Posterior vena cava (tissue), 2 donors: ENCODE data around the gene PANX3. TPM values are rescaled to one million over a fixed set of nuclear protein-coding genes. Genes with fewer than 3 reads are reported as not detected.

Experiments
- DNase-seq: peaks from one replicate; pipeline ENCODE4 v3.0.0-alpha.2; 2020; ENCODE audit warnings: low spot score
- intact Hi-C, 2 donors: fragments of 100-400 bp; cut with DNase I; formaldehyde crosslinking; loops; one replicate each; pipeline versions ENCODE4 v1.14.1 to v1.14.2; 2022 to 2023
- total RNA-seq, 2 donors: library from RNA; stranded (reverse); fragmentation: NEBNext Ultra II Directional; extraction: Animal tissue kit (Norgen Biotek cat#: 25700); gene quantifications; one replicate each; pipeline ENCODE4 v1.2.1, GENCODE V29; 2021
- donor health status: DM: yes; HTN: yes; CAD: no.
- donor health status: DM: yes; HTN: yes; CAD: no.

The PANX3 gene
- total RNA-seq, 2 donors from 2014 or later = not detected

DNA sequence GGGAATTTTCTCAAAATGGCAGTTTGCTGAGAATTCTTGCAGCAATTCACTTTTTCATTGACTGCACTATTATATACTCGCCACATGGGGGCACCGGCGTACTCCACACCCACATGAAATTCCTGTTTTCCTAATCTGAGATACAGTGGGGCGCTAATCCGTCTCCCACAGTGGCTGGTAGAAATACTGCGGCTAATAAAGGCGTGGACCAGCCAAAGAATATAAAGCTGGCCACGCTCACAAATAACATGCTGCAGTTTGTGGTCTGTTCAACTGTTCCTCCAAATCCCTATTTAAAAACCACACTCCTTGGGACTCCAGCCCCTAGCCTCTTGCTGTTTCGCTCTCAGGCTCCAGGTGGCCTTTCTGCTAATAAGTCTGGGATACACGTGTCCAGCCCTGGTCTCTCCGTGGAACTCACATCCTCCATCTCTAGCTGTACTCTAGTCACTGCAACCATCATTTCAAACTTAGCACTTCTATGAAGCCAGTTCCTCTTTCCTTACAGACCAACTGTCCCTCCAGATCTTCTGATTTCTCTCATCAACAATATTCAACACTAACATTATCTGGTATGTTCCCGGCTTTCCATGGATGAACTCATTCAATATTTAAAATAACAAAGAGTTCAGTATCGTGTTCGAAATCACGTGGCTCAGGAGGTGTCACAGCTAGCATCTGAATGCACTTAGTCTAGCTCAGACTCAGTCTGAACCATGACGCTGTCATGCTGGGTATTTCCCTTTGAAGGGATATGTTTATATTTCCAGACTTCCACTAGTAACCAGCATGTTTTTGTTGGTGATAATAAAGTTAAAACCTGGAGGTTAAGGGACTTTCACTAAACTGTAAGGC, 33.4 kb downstream of the PANX3 start:
- intact Hi-C loops = loop anchor here in 1 of 2 donors (2.0 kb wide), 2 partner anchors 22 to 194 kb away; no protein-coding TSS in a partner anchor
- peak; percentile 83 for DNase-seq

DNA sequence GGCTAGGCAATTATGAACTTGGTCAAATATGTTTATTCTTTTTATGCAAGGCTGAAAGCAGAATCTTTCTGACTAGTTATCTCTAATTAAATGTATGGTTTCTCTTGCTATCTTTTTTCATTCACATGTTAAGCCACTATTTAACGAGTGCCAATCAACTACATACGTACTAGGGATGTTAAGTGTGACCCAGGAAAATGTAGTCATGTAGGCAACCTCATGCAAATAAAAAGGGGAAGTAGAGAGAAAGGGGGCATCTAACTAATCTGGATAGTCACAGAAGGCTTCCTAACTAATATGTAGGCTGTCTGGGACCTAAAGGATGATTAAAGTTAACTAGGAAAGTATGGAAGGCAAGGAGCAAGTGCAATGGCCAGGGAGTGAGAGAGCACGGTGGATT, 34.9 kb downstream of the PANX3 start:
- intact Hi-C loops = no loop called here
- DNase-seq = no peak

DNA sequence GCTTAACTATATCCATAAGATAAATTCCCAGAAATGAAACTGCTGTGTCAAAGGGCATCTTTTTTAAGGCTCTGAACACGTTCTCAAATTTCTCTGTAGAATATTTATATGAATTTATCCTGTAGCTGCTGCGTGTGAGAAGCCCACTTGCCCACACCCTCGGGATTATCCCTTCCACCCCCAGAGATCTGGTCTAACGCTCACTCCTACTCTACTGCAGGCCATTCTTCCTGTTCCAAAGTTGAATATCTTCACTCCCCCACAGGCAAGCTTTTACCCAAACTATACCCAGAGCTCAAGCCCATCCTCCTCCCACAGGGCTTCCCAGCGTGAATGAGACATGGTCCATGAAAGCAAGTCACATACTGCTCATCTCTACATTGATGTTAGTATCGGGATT, 37.4 kb downstream of the PANX3 start:
- intact Hi-C loops = loop anchor here in 1 of 2 donors (2.0 kb wide), 1 partner anchor 188 kb away; no protein-coding TSS in a partner anchor
- no peak for DNase-seq

DNA sequence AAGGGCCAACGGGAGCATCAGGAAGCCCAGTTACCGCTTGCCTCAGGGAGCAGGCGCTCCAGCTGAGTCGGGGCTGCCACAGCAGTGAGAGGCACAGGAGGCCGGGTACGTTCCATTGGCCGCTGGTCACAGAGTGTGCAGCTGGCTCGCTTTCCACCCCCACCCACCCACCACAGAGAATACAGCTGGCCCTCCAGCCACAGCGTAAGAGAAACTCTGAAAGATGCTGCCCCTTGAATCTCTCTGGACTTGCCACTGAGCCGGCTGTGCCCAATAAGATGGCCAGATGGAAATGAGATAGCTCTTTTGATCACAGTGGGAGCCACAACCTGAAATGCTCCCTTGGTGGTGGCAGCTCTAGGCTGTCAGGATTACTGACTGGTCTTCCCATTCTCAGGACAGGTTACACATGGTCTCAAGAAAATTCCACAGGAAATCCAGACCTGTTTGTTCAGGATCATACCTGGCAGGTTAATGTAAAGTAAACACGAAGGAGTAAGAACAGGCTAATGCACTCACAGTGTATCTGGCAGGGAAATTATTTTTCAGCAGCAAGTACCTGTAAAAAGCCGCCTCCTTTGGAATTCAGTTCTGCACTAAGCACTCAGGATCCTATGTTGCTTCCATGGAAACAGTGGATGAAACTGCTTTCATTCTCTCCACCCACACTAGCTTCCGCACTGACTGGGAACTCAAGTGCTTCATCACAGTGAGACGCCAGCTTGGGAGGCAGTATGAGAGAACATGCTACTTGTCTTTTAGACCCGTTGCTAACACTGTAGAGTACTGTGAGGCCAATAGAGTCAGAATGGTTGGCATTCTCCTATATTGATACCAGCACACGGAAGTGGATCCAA, 45.8 kb downstream of the PANX3 start:
- no peak for DNase-seq
- intact Hi-C loops = no loop called here

DNA sequence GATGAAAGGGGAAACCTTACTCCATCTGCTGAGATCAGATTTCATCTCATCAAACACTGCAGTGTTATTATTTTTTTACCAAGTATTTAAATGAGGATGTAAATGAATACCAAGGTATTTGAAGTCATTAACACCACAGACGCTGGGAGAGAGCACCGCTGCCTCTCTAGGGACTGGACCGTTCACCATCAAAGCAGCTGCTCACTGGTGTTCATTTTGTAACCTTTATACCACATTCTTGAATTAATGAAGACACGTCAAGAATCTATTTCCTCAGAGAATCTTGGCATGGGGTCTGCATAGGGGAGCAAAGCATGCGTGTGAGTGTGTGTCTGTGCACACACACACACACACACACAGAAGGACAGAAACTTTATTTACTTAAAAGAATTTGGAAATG, 46.7 kb downstream of the PANX3 start:
- no peak for DNase-seq
- intact Hi-C loops = no loop called here

DNA sequence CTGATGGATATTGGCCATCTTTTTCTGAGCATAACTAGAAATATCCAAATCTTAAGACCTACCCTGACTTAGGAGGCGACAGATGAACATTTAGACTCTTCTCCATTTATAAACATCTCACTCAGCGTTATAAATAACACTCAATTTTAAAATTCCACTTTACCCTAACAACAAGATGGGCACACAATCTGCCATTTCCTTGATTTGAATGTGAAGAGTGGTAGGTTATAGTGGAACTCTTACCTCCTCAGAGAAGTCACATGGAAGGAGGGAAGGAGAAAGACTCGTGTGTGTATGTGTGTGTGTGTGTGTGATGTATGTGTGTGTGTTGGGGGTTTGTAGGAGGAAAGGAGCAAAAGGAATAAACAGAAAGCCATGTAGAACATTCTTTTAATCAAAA, 47.3 kb downstream of the PANX3 start:
- no peak for DNase-seq
- intact Hi-C loops = no loop called here

DNA sequence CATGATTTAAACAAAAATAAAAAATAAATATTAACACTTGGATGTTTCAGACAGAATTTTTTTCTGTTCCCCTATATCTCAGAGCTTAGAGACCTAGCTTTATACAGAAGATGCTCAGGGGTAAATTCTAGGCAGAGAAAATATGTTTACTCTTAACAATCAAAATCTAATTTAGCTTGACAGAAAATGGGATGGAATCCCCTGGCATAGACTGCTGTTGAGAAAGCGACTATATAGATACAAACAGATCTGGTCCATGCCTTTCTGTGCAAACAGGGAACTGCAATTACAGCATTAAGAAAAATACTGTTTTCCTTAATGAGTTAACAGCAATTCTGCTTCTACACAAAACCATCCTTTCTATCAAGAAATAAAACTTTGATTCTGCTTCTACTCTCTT, 47.8 kb downstream of the PANX3 start:
- no peak for DNase-seq
- intact Hi-C loops = no loop called here

DNA sequence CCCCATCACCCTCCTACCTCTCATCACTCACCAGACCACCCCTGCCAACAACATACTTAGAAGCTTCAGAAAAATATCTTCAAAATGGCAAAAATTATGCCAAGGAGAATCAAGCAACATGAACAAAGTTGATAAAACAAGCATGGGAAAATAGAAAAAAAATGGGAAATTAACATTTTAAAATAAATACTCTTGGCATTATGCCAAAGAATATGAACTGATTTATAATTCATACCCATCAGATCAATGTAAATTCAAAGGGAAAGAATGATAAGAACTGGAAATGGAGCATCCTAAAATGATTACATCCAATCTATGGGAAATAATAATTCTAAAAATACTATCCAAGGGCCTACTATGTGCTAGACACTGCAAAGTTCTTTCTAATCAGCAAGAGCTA, 50.3 kb downstream of the PANX3 start:
- intact Hi-C loops = loop anchor here in 1 of 2 donors (10.0 kb wide), 2 partner anchors 103 to 203 kb away; partner anchors contain the start of genes ESAM and ROBO3
- DNase-seq = no peak

DNA sequence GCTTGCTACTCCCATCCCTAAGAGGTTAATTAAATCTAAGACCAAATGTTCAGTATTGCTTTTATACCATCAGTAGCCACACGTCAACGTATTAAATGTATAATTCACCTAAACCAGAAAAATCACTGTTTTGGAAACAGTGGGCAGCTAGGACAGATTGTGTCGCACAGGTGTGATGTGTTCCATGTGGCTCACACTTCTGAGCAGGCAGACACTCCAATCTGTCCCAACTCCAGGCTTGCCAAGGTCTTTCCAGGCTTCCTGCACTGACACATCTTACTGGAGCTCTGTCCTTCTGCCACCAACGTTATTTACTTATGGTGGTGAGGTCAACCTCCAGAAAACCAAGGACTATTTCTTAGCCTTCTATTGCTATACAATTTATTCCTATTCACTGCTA, 50.9 kb downstream of the PANX3 start:
- DNase-seq = no peak

DNA sequence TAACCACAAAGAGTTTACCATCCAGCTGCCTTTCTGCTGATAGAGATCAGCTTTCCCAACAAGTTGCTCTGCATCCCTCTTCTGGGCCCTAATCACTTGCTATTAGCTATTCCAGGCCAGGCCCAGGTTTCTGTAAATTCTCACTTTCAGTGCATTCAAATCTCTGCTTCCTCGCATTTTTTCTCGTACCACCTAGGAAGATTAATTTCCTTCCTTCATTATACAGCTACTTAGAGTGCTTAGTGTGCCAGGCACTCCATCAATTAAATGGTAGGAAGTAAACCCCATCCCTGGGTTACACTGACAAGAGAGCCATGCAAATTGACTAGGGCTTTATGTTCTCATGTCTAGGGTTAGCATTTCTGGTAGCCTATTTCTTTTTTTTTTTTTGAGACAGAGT, 52.6 kb downstream of the PANX3 start:
- intact Hi-C loops = loop anchor here in 1 of 2 donors (10.0 kb wide), 2 partner anchors 101 to 201 kb away; partner anchors contain the start of genes ESAM and ROBO3
- no peak for DNase-seq

More for the DNA sequence above, 50.9 kb downstream of the PANX3 start:
- intact Hi-C loops = loop anchor here in 1 of 2 donors (10.0 kb wide), 2 partner anchors 103 to 203 kb away; partner anchors contain the start of genes ESAM and ROBO3

DNA sequence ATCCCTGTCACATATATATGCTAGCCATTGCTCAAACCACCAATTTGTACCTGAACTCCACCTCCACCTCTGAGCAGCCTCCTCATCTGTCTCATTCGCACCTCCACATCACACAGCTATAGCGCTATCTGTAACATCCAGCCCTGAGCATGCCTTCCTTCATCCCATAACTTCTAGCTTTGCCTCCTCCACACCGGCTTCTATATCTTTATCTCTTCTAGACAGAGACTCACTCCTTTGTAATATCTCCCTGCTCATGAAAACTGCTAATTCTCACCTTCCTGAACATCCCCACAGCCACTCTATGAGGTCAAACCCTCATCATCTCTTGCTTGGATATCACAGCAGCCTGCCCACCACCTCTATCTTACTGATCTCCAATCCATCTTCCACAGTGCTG, 56.4 kb downstream of the PANX3 start:
- intact Hi-C loops = loop anchor here in 1 of 2 donors (2.0 to 10.0 kb wide), 3 partner anchors 23 to 197 kb away; partner anchors contain the start of genes ESAM and ROBO3
- DNase-seq = no peak

DNA sequence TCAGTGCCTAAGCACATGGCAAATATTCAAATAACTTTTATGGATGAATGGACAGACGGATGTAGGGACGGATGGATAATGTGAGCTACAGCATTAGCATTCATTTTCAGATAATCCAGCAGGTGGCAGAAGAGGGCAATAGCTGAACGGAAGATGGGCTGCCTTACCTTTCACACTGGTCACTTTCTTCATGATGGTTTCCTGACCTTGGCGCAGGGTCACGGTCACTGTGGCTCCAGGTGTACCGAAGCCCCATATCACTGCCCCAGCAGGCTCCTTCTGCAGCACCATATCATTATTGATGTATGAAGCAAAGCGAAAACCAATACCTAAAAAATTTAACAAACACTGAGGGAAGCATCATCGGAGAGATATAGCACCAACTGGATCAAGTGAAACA, 58.0 kb downstream of the PANX3 start:
- intact Hi-C loops = loop anchor here (2.0 to 10.0 kb wide), 4 partner anchors 94 to 196 kb away; partner anchors contain the start of genes ESAM (in 2 of the 2) and ROBO3 (in 1 of the 2)
- DNase-seq = no peak

Other genes starting within 250 kb of the PANX3 start
- not detected for gene OR8B2, start 226.9 kb upstream of the PANX3 start, total RNA-seq
- not detected for gene OR8B3, start 212.4 kb upstream of the PANX3 start, total RNA-seq
- not detected for gene OR8B4, start 186.6 kb upstream of the PANX3 start, total RNA-seq
- gene OR8B8, start 165.7 kb upstream of the PANX3 start, total RNA-seq = not detected
- not detected for gene OR8B12, start 67.8 kb upstream of the PANX3 start, total RNA-seq
- under 1 TPM in 1 of 2 donors, not detected in 1; 0.19 TPM for gene OR8A1, start 41.4 kb upstream of the PANX3 start, total RNA-seq
- 10 to 100 TPM; 27.0 to 30.2 TPM for gene TBRG1, start 11.4 kb downstream of the PANX3 start, total RNA-seq
- gene SIAE, start 62.3 kb downstream of the PANX3 start, total RNA-seq = 10 to 100 TPM in 1 of 2 donors, 1 to 10 TPM in 1; 6.4 to 16.8 TPM
- 1 to 10 TPM; 3.4 to 4.0 TPM for gene SPA17, start 62.5 kb downstream of the PANX3 start, total RNA-seq
- 1 to 10 TPM; 5.1 to 7.6 TPM for gene NRGN, start 128.5 kb downstream of the PANX3 start, total RNA-seq
- 1 to 10 TPM; 1.1 to 1.2 TPM for gene VSIG2, start 140.8 kb downstream of the PANX3 start, total RNA-seq
- gene ESAM, start 150.9 kb downstream of the PANX3 start, total RNA-seq = 10 to 100 TPM; 71.5 to 76.9 TPM
- gene MSANTD2, start 189.0 kb downstream of the PANX3 start, total RNA-seq = 10 to 100 TPM; 12.6 to 13.0 TPM